ENCODE data around the gene NFRKB.
"Not testable (repeated sequence)": the region's sequence is repeated elsewhere in the genome, so short reads cannot be mapped to it uniquely, and the experiment has no call there.

Gene NFRKB

DNA sequence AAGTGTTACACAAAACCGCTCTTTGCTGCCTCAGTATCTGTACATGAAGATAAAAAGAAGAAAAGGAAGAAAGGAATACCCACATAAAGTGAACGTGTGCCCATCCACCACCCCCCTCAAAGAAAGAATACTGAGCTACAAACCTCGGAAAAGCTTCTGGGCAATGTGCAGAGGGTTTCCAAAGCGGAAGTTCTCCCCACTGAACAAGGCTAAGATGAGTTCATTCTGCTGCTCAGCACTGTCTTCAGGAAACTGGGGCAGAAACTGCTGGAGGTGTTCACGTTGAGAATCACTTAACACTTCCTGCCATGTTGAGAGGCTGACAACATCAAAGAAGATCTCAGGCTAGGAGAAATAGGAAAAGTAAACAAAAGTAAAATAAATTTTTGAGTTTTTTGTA lies 6.9 kb downstream of the NFRKB start:
- no peak for DNase-seq

DNA sequence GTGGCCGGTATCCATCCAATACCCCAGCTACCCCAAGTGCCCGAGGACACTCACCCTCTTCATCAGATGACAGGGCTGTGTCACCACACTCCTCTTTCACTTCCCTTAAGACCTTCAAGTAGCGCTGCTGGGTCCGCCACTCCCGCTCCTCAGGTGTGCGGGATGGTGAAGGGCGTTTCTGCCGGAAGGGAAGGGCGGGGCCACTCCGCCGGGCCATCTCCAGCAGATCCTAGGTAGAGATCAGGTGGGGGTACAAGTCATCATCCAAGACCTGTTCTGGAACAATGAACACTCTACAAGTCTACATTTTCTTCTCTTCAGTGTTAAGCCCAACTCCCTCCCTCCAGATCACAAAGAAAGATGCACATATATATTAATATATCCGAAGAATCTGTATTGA lies 10.0 kb downstream of the NFRKB start:
- DNase-seq = no peak

DNA sequence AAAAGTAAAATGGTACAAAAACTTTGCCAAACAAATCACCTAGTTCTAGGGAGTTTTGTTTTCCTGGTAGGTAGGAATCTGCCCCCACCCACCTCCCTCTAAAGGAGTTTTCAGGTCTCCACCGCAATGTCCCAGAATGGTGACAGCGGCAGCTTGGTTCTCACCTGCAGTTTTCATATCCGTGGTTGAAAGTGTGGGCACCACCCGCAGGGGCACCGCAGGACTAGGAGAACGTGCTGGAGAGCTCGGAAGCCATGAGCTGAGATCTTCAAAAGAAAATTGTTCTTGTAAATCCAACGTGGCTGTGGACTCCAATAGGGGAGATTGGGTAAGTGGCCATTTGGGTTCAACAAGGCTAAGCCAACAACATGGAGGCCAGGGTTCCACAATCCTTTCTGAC lies 10.8 kb downstream of the NFRKB start:
- DNase-seq = no peak

DNA sequence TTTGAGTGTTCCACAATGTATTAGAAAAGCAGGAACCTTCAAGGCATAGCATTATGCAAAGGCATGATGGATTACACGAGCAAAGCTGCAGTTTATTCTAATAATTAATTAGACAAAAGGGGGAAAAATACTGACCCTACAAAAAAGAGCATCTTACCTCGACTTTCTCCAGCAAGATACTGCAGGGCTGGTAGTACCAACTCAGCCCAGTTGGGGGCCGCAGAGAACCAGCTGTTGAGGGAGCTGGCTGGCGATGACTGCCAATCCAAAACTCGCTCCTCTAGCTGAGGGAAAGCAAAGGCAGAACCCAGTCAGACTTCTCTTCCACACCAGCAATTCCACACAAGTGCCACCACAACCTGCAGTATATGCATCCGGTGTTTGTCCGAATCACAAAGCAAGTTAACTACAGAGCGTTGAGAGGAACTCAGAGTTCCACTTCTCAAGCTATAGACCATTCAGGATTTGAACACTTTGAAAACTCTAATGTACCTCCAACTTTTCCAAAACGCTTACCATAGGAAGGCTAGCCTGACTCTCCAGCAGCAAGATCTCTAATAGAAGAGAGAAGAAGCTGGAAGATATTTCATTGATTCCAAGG lies 13.7 kb downstream of the NFRKB start:
- peak; percentile 1 for DNase-seq

DNA sequence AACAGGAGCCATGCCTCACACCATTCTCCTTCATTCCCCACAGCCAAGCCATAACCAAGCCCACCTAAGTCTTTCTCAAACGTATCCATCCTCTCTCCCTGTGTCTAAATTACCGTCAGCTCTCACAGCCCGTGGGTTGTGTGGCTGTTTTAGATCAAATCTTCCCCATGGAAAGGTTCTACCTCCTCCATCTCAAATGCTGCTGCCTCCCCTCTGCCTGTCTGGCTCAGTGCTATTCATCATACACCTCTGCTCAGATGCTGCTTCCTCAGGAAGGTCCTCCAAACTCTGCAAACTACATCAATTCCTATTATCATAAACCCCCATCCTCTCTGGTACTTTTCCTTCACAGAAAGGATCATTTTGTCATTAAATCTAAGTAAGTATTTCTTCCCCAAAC lies 15.1 kb downstream of the NFRKB start:
- no peak for DNase-seq

DNA sequence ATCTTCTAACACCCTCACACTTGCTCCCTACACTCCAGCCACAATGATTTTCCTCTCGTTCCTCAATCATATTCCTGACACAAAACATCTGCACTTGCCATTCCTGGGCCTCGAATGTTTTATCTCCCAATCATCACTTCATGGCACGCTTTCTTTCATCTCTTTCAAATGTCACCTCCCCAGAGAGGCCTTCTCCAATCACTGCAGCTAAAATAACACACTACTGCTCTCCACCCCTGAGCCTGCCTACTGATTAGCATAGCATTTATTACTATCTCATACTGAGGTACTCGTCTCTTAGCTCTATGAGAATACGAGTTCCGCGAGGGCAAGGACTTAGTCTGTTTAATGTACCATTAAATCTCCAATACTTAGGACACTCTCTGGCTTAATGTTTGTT lies 23.5 kb downstream of the NFRKB start:
- DNase-seq = no peak

DNA sequence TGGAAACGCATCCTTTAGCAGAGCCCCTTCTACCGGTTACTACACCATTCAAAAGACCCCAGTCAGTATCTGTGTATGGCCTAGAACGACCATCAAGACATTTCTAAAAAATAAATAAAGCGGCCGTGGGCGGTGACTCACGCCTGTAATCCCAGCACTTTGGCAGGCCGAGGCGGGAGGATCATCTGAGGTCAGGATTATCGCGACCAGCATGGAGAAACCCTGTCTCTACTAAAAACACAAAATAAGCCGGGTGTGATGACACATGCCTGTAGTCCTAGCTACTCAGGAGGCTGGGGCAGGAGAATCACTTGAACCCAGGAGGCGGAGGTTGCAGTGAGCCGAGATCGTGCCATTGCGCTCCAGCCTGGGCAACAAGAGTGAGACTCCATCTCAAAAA lies 26.8 kb downstream of the NFRKB start:
- not testable (repeated sequence) for DNase-seq

DNA sequence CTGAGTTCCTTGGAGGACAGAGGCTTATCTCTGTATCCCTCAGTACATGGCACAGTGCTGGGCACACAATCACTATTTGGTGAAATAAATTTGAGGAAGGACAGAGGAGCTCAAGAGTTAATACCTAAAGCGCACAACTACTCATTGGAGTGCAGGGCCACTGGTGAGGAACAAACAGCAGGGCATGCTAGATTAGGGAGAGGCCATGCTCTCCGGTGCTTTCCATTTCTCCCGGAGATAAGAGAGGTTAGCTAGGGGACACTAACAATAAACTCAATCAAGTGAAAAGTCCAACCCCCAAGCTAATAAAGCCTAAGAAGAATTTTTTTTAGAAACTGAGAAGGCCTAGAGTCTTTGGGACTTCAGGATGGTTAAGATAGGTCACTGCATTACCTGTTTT lies 29.1 kb downstream of the NFRKB start:
- DNase-seq = no peak

DNA sequence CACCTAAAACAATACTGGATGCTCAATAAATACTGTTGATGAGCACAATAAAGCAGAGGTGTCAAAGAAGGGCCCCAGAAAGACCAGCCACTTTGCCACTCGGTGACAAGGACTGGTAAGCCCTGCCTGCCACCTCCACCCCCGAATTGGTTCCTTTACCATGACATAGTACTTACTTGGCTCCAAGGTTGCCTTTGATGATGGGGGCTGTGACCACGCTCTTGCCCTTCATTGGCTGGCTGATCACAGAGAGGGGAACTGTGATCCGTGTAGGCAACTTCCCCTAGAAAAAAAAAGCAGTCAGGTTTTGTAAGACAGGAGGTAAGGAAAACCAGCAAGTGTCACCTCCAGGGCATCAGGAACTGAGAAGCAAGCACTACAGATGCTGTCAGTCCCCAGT lies 29.7 kb downstream of the NFRKB start:
- DNase-seq = no peak

DNA sequence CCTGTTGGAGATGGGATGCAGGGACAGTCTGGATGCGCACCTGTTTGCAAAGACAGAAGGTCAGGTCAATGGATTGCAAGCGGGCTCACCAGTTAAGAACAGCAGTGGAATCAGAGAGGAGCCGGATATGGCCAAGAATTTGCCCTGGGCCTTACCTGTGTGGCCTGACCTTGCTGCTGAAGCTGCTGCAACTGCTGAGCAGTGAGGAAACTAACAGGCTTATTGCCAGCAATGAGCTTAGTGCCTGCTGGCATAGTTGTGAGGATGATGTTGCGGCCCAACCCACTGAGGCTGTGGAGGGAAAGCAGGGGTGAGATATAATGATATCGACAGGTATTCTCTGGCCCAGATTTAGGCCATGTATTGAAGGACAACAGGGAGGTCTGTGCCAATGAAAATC lies 30.6 kb downstream of the NFRKB start:
- no peak for DNase-seq

DNA sequence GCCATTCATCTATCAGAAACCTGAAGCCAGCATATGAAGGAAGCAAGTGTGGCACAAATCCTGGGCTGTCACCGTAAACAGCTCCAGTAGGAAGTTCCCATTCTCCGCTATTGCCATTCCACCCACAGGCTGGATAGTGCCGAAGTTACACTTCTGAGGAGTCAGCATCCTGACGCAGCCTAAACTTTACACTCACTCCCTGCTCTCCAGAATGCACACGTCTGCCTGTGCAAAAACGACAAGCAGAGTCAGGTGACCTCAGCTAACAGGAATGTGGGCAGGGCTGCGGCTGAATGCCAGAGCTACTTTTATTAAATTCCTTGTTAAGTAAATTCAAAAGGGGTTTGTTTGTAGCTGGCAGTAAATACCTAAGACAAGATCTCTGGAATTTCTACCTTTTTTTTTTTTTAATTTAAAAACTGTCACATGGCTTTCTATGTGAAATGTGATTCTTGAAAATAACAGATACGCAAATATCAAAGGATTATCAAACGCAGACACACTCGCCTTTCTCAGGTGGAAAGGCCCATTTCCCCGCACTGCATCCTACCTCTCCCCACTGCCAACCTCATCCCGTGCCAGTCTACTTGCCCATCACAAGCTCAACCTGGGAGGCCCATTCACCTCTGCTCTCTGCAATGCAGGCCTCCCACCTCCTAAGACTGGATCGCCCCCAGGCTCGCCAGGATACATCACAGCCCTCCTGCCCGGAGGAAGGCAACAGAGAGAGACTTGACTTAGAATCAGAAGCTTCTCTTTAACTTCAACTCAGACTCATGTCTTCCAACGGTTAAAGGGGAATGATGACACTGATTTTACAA lies 33.5 kb downstream of the NFRKB start:
- no peak for DNase-seq

DNA sequence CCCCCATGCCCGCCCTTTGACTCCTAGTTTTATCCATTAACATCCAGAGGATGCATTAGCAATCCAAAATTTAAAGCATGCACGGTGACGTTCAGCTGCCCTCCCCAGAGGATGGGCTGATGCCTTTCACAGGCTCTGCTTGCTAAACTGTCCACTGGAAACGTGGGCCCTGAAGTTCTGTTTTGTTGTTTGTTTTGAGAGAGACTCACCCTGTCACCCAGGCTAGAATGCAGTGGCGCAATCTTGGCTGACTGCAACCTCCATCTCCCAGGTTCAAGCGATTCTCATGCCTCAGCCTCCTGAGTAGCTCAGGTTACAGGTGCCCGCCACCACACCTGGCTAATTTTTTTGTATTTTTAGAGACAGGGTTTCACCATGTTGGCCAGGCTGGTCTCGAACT lies 39.3 kb downstream of the NFRKB start:
- DNase-seq = no peak

DNA sequence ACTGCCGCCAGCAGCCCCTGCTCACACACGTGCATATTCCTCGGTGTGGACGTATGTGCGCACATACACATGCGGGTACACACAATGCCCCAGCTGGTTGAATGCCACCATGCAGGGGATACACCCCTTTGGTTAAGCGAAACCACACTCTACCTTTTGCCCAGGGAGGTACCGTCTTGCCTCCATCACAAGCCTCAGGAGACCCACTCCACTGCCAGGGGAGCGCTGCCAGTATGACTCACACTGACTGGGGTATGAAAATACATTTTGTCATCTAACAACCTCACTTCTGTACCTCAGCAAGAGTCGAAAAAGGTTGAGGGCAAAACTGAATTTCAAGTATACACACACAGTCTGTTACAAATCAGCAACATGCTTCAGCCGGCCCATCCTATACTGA lies 40.3 kb downstream of the NFRKB start:
- no peak for DNase-seq

DNA sequence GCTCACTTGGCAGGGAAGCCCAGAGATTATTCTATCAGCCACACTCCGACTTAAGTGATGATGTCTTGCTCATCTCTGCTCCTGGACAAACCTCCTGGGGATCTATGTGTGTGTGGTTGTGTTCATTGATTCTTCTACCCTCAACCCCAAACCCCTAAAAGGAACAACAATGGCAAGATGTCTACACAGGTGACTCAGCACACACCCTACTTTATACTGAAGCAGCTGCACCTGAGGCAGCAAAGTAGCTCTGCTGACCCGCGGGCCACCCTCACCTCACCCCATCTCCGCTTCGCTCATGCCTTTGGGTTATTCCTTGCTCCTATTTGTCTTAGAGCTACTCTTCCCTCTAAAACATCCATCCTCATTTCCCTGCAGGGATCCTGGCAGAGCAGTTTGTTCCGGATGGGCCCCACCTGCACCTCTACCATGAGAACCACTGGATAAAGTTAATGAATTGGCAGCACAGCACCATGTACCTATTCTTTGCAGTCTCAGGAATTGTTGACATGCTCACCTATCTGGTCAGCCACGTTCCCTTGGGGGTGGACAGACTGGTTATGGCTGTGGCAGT lies 41.1 kb downstream of the NFRKB start:
- peak; percentile 42 for DNase-seq

DNA sequence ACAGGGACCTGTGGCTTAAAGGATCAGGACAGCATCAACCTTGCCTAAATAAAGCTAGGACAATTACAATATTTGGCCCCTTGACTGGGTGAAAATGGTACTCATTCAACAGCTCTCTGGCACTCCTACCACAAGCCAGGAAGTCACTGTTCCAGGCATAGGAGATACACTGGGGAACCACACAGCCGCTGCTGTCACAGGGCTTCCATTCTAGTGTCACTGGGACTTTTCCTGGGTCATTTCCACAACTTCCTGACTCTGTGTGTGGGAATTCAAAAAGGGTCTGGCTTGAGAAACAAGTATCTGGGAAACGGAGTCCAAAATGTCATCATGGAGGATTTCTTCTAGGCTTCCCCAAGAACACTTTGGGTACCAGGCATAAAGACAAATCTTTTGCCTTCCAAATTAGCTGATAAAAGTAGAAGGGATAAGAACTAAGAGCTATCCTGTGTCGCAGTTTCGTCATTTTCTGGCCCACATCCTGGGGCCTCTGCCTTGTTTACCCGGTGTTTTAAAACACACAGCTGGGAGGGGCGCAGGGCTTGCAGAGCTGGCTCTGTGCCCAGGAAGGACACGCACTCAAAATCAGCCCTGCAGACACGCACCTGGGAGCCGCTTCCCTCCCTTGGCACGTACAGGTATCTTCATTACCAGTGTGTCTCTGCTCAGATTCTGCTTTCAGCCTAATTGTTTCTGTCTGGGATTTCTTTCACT lies 41.7 kb downstream of the NFRKB start:
- peak; percentile 82 for DNase-seq

DNA sequence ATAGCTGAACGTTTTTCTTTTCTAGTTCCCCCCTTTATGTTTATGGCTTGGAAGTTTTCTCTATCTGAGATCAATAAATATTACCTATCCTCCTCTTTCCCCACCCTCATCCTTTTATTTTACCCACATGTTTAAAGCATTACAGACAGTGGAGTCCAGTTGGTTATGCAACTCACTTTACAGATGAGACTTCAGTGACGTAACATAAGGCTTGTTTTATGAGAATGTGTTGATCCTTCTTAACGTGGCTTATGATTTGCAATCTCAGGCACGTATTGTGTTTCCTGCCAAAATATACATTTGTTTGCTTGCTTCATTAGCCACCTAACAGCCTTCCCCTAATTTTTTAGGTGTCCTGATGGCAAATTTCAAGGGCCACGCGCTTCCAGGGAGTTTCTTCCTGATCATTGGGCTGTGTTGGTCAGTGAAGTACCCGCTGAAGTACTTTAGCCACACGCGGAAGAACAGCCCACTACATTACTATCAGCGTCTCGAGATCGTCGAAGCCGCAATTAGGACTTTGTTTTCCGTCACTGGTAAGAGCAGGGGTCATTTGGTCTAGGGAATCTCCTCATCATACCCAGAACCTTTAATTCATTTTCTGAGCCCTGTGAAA lies 43.1 kb downstream of the NFRKB start:
- no peak for DNase-seq

DNA sequence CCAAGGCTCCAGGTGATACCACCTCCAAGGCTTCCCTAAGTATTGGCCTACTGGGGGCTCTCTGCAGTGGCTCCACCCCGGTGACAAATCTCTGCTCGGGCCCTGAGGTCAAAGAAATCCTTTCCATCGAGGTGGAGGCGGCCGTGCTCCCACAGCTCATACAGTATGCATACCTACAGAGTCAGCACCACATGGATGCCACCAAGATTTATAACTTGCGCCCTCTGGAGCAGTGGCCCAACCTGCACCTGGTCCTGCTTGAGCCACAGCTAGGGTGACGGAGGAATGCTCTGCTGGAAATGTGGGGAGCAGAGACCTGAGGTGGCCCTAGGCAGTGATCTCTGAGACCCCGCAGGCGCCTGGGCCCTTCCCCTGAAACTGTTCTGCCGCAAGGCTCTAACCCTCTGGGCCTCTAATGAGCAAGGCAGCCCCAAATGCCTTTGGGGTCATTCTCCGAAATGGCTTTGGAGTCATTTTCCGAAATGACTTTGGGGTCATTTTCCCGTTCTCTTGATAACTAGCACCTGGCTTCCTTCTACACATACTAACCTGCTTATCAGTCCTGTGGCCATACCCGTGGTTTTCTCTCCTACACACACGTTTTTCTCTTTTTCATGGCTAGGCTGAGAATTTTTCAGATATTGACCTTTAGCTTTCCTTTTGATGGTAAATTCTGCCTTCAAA lies 45.8 kb downstream of the NFRKB start:
- no peak for DNase-seq

DNA sequence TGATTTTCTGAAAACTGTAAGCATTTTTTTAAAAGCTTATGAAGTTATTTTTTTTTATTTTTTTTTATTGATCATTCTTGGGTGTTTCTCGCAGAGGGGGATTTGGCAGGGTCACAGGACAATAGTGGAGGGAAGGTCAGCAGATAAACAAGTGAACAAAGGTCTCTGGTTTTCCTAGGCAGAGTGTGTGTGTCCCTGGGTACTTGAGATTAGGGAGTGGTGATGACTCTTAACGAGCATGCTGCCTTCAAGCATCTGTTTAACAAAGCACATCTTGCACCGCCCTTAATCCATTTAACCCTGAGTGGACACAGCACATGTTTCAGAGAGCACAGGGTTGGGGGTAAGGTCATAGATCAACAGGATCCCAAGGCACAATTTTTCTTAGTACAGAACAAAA lies 48.0 kb downstream of the NFRKB start:
- DNase-seq = not testable (repeated sequence)

DNA sequence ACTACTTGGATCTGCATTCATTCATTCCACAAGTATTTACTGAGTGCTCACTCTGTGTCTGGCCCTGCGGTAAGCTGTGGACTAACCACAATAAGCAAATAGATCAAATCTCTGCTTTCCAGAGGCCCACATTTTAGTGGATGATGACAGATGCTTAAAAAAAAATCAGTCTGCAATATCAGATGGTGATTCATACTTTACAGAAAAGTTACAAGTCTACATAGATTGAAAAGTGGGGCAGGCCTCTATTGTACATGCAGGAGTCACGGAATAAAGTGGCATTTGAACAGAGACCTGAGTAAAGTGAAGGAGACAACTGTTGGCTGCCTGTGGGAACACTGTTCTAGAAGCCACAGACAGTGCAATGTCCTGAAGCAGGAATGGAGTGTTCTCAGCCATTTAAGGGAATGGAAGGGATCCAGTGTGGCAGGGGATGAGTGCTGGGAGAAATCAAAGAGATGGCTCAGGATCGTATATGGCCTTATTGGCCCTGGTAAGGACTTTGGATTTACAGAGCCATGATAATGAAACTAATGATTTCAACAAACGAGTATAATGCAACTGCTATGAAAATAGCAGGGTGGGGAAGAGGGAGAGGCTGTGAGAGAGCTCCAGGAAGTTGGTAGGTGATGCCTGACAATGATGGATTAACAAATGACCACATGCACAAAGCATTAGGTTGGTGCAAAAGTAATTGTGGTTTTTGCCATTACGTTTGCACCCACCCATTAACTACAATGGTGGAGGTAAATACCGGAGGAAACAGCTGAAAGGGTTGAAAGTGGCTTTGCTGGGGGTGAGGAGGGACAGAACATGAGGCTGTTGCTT lies 48.7 kb downstream of the NFRKB start:
- no peak for DNase-seq

Data from NCI-H1092 treated with DMSO at 0.1 percent for 48 hours (cell line).